Fibroblast of lung (primary cell): ENCODE measurements around the gene PPFIA2. TPM values are rescaled to one million over a fixed set of nuclear protein-coding genes. Genes with fewer than 3 reads are reported as not detected.
A peak's percentile ranks its signal among the peaks of the same experiment; 100 is the strongest.

Source experiments
- DNase-seq, 2 donors: peaks; one replicate each; pipeline versions ENCODE4 v3.0.0 to v3.0.0-alpha.2; 2010; ENCODE audit warnings: low read depth in 2 of 2
- H2AFZ ChIP-seq: 2 replicates; pipeline ENCODE4 v1.5.1; 2012; ENCODE audit warnings: low read length, control low read depth, inconsistent platforms
- H3K27ac ChIP-seq: 2 replicates; pipeline ENCODE4 v1.5.1; 2011; ENCODE audit warnings: low read length, control low read depth; ENCODE audit not compliant: insufficient read depth
- H3K27me3 ChIP-seq: 2 replicates; pipeline ENCODE4 v1.5.1; 2011; ENCODE audit warnings: mild to moderate bottlenecking, low read length; ENCODE audit not compliant: control insufficient read depth, insufficient read depth
- H3K36me3 ChIP-seq: 2 replicates; pipeline ENCODE4 v1.5.1; 2011; ENCODE audit warnings: low read length; ENCODE audit not compliant: control insufficient read depth, insufficient read depth
- H3K4me1 ChIP-seq: 2 replicates; pipeline ENCODE4 v1.5.1; 2011; ENCODE audit warnings: low read length; ENCODE audit not compliant: control insufficient read depth, insufficient read depth; ENCODE audit errors: extremely low read depth
- H3K4me2 ChIP-seq: 2 replicates; pipeline ENCODE4 v1.5.1; 2011; ENCODE audit warnings: low read length, control low read depth; ENCODE audit not compliant: insufficient read depth; ENCODE audit errors: extremely low read depth
- H3K4me3 ChIP-seq, 4 experiments: fragments of 200-600 bp in 1 of 4; sonication (generic) in 1 of 4; replicated peaks in 1 of 4; 2 replicates each; pipeline ENCODE4 v1.5.1; 2011 to 2016; ENCODE audit warnings: low read length in 4 of 4, low read depth in 3 of 4, mild to moderate bottlenecking in 3 of 4, control low read depth in 2 of 4, inconsistent platforms in 1 of 4, mixed read lengths in 1 of 4; ENCODE audit not compliant: insufficient read depth in 1 of 4; ENCODE audit errors: control extremely low read depth in 1 of 4
- H3K79me2 ChIP-seq: 2 replicates; pipeline ENCODE4 v1.5.1; 2012; ENCODE audit warnings: mild to moderate bottlenecking, low read length, inconsistent platforms; ENCODE audit not compliant: control insufficient read depth, insufficient read depth
- H3K9ac ChIP-seq: 2 replicates; pipeline ENCODE4 v1.5.1; 2011; ENCODE audit warnings: mild to moderate bottlenecking, low read length, control low read depth; ENCODE audit not compliant: insufficient read depth
- H3K9me3 ChIP-seq: 2 replicates; pipeline ENCODE4 v1.5.1; 2012; ENCODE audit warnings: low read depth, low read length; ENCODE audit not compliant: control insufficient read depth, insufficient read depth
- H4K20me1 ChIP-seq: 2 replicates; pipeline ENCODE4 v1.5.1; 2011; ENCODE audit warnings: low read length; ENCODE audit not compliant: control insufficient read depth, insufficient read depth; ENCODE audit errors: extremely low read depth
- CTCF ChIP-seq, 2 donors: IDR thresholded peaks in 1 of 2; conservative IDR thresholded peaks in 1 of 2; 1 replicate in 1 of 2; 2 replicates in 1 of 2; pipeline ENCODE4 v1.5.1; 2011 to 2012; ENCODE audit warnings: low read length in 2 of 2, control low read depth in 1 of 2, inconsistent platforms in 1 of 2, low read depth in 1 of 2, mild to moderate bottlenecking in 1 of 2
- EZH2 ChIP-seq: IDR thresholded peaks from 2 replicates; pipeline ENCODE4 v1.5.1; 2012; ENCODE audit warnings: low read length, control low read depth, mild to moderate bottlenecking; ENCODE audit errors: missing control alignments
- polyA plus RNA-seq, 2 donors: library from polyadenylated mRNA; depleted of rRNA in 1 of 2; stranded (reverse) in 1 of 2; unstranded in 1 of 2; fragments of >200 nt; gene quantifications; 2 replicates each; pipeline ENCODE4 v1.2.1, GENCODE V29; 2011 to 2012; ENCODE audit warnings: missing spikeins in 1 of 2
- total RNA-seq: library from RNA; depleted of rRNA; stranded (reverse); fragments of >200 nt; gene quantifications from 2 replicates; pipeline ENCODE4 v1.2.1, GENCODE V29; 2014

Gene PPFIA2
- total and polyA plus RNA-seq, 2 donors (not counting 1 experiment from before 2014, with no cell fraction given), result 0.54 to 2.1 TPM

GRCh38 chr12:81296556-81297305, 462.4 kb downstream of the PPFIA2 start:
- peak; percentile 30 to 90 for DNase-seq

GRCh38 chr12:81295251-81295650, 463.9 kb downstream of the PPFIA2 start:
- Histone ChIP-seq H3K4me3 (no peak overlapping the region), H4K20me1 (no peaks in the 10 kb centered on the region), H3K36me3 (no peaks in the 10 kb centered on the region), H2AFZ (no peak overlapping the region), H3K79me2 (no peaks in the 10 kb centered on the region), H3K4me1 (no peaks in the 10 kb centered on the region), H3K4me2 (no peak overlapping the region), H3K9me3 (no peaks in the 10 kb centered on the region), H3K27ac (no peak overlapping the region), H3K27me3 (no peaks in the 10 kb centered on the region), H3K9ac (no peak overlapping the region)
- DNase-seq, result no peak
- TF ChIP-seq CTCF (conservative IDR thresholded peaks at IDR 0.05 in 1 of 2, IDR thresholded peaks at IDR 0.05 in 1 of 2; ENCODE audit: low read depth in 1 of 2, low read length in 2 of 2) (no peak), EZH2 (no peak)

More at GRCh38 chr12:81296556-81297305, 462.4 kb downstream of the PPFIA2 start:
- H3K79me2 ChIP-seq, result no peaks in the 10 kb centered on the region
- H3K36me3 ChIP-seq, result no peaks in the 10 kb centered on the region
- H3K27ac ChIP-seq, result no peak overlapping the region
- H4K20me1 ChIP-seq, result no peaks in the 10 kb centered on the region
- H3K4me3 ChIP-seq, result no peak overlapping the region
- H3K27me3 ChIP-seq, result no peaks in the 10 kb centered on the region
- H3K4me1 ChIP-seq, result no peaks in the 10 kb centered on the region
- no peak overlapping the region for H2AFZ ChIP-seq
- no peaks in the 10 kb centered on the region for H3K9me3 ChIP-seq
- TF ChIP-seq EZH2 (no peak), CTCF (conservative IDR thresholded peaks at IDR 0.05 in 1 of 2, IDR thresholded peaks at IDR 0.05 in 1 of 2; ENCODE audit: low read depth in 1 of 2, low read length in 2 of 2) (no peak)
- H3K9ac ChIP-seq, result no peak overlapping the region
- no peak overlapping the region for H3K4me2 ChIP-seq

- Histone ChIP-seq H3K27ac (no peak overlapping the region), H3K9ac (no peak overlapping the region), H4K20me1 (no peaks in the 10 kb centered on the region), H3K4me3 (no peak overlapping the region), H2AFZ (peak overlapping the region; percentile 29), H3K4me1 (no peaks in the 10 kb centered on the region), H3K4me2 (no peak overlapping the region), H3K36me3 (no peaks in the 10 kb centered on the region), H3K27me3 (no peaks in the 10 kb centered on the region), H3K79me2 (no peaks in the 10 kb centered on the region), H3K9me3 (no peaks in the 10 kb centered on the region)
- peak in 1 of 2 donors; percentile 80 for DNase-seq
- TF ChIP-seq CTCF (conservative IDR thresholded peaks at IDR 0.05 in 1 of 2, IDR thresholded peaks at IDR 0.05 in 1 of 2; ENCODE audit: low read depth in 1 of 2, low read length in 2 of 2), result no peak
- no peak for TF ChIP-seq EZH2
These were observed 464.6 kb downstream of the PPFIA2 start for GRCh38 chr12:81294325-81295190.
